HG03442 (cell line): Measurements from ENCODE around the gene SLC7A5.
A peak's percentile ranks its signal among the peaks of the same experiment; 100 is the strongest.
"Not testable (repeated sequence)": the region's sequence is repeated elsewhere in the genome, so short reads cannot be mapped to it uniquely, and the experiment has no call there.

Experiments used
- ATAC-seq: cut with Tn5 transposase; IDR thresholded peaks from one replicate; pipeline ENCODE4 v1.9.1; 2021; ENCODE audit warnings: mild to moderate bottlenecking, moderate library complexity; ENCODE audit not compliant: unreplicated experiment

The SLC7A5 gene

DNA sequence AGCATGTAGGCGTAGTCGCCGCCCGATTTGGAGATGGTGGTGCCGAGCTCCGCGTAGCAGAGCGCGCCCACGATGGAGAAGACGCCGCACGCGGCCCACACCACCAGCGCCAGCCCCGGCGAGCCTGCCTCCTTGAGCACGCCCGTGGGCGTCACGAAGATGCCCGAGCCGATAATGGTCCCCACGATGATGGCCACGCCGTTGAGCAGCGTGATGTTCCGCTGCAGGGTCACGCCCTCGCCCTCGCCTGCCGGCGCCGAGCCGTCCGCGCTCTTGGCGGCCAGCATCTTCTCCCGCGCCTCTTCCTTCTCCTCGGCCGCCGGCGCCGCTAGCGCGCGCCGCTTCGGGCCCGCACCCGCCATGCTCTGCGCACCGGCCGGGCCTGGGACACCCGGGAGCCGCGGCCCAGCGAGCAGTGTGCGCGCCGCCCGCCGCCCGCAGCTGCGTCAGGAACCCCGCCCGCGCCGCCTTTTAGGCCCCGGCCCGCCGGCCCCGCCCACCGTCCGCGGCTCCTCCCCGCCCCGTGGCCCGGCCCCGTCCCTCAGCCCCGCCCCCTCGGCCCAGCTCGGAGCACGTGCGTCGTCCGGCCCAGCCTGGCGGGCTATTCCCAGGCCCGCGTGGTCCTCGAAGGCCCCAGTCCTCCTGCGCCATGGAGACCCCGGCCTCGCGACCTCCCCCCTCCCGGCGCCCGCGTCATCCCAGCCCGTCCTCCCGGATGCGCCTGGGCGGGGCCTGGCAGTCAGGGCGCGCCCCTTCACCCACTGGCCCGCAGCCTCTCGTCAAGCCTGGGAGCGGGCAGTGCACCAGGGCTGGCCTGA, at the start of gene SLC7A5:
TSS of gene SLC7A5 (minus strand) at position 447 of the 818 bp plus-strand sequence. CDS start at position 362, 85 bp downstream.
- ATAC-seq: peak; percentile 41

GRCh38 chr16:87918338-87918737, 49.0 kb upstream of the SLC7A5 start:
- ATAC-seq: no peak

GRCh38 chr16:87917503-87917902, 48.2 kb upstream of the SLC7A5 start:
- no peak for ATAC-seq

- ATAC-seq: no peak
Observed at GRCh38 chr16:87914812-87915211, 45.5 kb upstream of the SLC7A5 start.

GRCh38 chr16:87914021-87914725, 44.9 kb upstream of the SLC7A5 start:
- not testable (repeated sequence) for ATAC-seq

- ATAC-seq: not testable (repeated sequence)
Observed at GRCh38 chr16:87912691-87913090, 43.4 kb upstream of the SLC7A5 start.

- ATAC-seq: not testable (repeated sequence)
Observed at GRCh38 chr16:87911106-87911763, 41.9 kb upstream of the SLC7A5 start.

DNA sequence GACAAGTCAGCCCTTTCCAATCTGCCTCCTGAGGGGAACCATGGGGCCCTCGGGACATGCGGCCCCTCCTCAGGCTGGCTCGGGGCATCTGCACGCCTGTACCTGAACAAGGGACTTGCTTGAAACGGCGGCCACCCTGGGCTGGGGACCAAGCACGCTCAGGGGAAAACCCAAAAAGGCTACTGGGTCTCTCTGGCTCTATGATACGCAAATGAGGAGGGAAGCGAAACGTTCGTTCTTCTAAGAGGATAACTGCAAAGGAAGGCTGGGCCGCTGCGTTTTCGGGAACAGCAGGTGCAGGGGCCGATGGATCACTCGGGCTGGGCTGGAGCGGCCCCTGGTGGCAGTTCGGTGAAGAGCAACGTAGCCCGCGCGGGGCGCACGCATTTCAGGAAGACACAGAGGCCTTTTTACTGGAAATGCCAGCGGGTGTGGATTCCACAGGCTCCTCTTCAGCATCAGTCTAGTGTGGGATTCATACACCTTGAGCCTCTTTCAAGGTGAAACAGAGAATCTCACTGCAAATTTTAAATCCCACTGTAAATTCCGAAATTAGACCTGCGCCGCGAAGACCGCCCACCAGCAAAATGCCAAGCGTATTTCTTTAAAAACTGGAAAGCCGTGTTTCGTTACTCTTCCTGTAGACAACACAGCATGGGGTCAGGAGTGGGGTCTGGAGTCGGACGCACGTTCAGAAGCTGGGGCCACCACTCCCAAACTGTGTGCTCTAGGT, 40.1 kb upstream of the SLC7A5 start:
- peak; percentile 61 for ATAC-seq

- not testable (repeated sequence) for ATAC-seq
Observed at GRCh38 chr16:87908101-87908500, 38.8 kb upstream of the SLC7A5 start.

DNA sequence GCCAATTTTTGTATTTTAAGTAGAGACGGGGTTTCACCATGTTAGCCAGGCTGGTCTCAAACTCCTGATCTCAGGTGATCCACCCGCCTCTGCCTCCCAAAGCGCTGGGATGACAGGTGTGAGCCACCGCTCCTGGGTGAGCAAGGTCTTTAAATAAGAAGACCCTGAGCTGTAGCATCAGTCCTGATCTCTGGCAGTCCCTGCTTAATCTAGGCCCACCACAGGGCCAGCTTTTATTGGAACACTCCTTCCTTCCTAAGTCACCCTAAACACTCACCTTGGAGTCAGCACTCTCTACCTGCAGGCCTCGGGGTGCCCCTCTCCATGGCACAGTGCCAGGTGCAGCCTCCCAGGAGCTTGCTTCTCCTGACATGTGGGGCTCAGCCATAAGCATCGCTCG, 36.2 kb upstream of the SLC7A5 start:
- ATAC-seq: not testable (repeated sequence)

DNA sequence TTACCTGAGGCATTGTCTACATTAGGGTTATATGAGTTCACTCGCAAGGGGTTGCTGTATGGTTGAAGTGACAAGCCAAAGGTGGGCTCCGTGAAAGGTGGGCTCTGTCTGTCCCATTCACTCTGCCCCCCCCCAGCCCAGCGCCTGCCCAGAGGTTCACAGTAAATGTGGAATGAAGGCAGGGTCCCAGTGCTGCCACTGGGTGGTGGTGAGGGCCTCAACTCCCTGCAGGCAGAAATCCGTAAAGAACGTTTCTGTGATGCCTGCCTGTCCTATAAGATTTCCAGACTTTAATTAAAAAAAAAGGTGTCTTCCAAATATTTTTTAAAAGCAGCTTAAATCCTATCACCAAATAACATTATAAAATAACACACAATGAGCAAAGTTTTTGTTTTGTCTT, 35.7 kb upstream of the SLC7A5 start:
- not testable (repeated sequence) for ATAC-seq

- not testable (repeated sequence) for ATAC-seq
Observed at GRCh38 chr16:87900489-87900888, 31.2 kb upstream of the SLC7A5 start.

- no peak for ATAC-seq
Observed at GRCh38 chr16:87897521-87898505, 28.5 kb upstream of the SLC7A5 start.

DNA sequence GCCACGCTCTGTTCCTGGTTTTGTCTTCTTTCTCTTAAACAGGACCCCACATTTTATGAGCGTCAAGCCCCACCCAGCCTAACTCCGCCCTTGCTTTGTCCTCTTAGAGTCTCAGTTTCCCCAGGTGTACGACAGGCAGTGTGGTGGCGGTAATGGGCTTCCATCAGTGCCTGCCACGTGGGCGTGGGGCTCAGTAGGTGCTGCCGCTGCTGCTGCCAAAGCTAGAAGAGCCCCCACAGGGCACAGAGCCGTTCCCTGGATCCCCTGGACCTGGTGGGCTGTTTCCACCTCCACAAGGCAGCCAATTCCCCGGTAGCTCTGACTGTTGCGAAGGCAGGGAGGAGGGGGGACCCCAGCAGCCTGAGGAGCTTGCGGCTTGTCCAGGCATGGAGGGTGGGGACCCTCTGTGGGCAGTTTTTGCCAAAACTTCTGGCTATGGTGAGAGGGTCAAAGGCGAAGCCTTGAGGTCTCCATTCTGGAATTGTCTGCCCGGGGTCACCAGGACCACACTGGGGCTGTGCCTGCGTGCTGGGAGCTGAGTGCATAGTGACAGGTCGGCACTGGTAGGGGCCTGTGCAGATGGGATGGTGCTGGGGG, 27.7 kb upstream of the SLC7A5 start:
- ATAC-seq: not testable (repeated sequence)

- not testable (repeated sequence) for ATAC-seq
Observed at GRCh38 chr16:87896176-87896890, 27.0 kb upstream of the SLC7A5 start.

GRCh38 chr16:87895641-87896141, 26.4 kb upstream of the SLC7A5 start:
- ATAC-seq: no peak

GRCh38 chr16:87894005-87894404, 24.7 kb upstream of the SLC7A5 start:
- not testable (repeated sequence) for ATAC-seq

- no peak for ATAC-seq
Observed at GRCh38 chr16:87891764-87892163, 22.5 kb upstream of the SLC7A5 start.
